HFF-Myc (cell line): Measurements from ENCODE around the gene CCNG2.
A peak's percentile ranks its signal among the peaks of the same experiment; 100 is the strongest.

Experiments used
- DNase-seq: peaks from one replicate; pipeline ENCODE4 v3.0.0-alpha.2; 2011; ENCODE audit warnings: low read depth; ENCODE audit errors: extremely low read depth
- H3K4me3 ChIP-seq: replicated peaks from 2 replicates; pipeline ENCODE4 v1.5.1; 2011; ENCODE audit warnings: low read depth, mild to moderate bottlenecking, control low read depth, low read length
- TF ChIP-seq, protein P1 (sequence below): IDR thresholded peaks from 2 replicates; pipeline ENCODE4 v1.5.1; 2012; ENCODE audit warnings: mild to moderate bottlenecking, low read depth, low read length, control low read depth; ENCODE audit errors: missing control alignments

CCNG2 gene

GRCh38 chr4:77203380-77204197, 46.6 kb downstream of the CCNG2 start:
- peak; percentile 27 for DNase-seq
- TF ChIP-seq, protein P1, sequence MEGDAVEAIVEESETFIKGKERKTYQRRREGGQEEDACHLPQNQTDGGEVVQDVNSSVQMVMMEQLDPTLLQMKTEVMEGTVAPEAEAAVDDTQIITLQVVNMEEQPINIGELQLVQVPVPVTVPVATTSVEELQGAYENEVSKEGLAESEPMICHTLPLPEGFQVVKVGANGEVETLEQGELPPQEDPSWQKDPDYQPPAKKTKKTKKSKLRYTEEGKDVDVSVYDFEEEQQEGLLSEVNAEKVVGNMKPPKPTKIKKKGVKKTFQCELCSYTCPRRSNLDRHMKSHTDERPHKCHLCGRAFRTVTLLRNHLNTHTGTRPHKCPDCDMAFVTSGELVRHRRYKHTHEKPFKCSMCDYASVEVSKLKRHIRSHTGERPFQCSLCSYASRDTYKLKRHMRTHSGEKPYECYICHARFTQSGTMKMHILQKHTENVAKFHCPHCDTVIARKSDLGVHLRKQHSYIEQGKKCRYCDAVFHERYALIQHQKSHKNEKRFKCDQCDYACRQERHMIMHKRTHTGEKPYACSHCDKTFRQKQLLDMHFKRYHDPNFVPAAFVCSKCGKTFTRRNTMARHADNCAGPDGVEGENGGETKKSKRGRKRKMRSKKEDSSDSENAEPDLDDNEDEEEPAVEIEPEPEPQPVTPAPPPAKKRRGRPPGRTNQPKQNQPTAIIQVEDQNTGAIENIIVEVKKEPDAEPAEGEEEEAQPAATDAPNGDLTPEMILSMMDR, result peak; percentile 59
- no peak overlapping the region for H3K4me3 ChIP-seq

DNA sequence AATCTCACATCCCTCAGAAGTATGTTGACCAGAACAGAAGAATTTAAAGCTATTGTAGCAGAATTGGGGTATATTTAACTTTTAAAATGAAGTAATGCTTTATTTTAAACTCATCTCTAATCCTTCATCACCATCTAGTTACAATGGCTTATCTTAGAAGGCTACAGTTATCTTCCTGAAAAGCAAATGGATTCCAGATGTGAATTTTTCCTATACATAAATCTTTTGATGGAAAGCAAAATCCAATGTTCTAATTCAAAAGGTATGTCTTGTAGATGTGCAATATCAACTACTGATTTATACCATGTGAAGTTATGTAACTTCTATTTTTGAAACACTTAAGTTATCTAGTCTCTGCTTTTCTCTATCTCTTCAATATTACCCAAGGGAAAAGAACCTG, 47.6 kb downstream of the CCNG2 start:
- H3K4me3 ChIP-seq, result no peak overlapping the region
- TF ChIP-seq, protein P1, result no peak

DNA sequence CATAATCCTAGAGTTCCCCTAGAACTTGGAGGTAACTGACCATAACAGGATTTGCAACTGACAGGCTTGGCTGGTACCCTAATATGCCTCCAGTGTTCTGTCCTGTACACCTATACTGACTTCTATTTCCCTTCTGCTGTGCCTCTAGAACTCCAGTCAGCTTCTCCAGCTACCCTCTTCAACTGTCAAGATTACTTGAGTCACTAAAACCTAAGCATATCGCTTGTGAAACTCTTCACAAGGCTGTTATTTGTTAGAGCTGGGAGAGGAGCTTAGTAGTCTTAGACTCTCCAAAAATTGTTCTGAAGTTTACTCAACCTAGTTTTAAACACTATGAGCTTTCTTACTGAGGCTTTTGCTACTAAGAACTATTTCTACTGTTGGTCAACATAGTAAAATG, 52.0 kb downstream of the CCNG2 start:
- TF ChIP-seq, protein P1, result no peak
- no peak overlapping the region for H3K4me3 ChIP-seq
- DNase-seq, result no peak

More for the DNA sequence above, 47.6 kb downstream of the CCNG2 start:
- DNase-seq, result no peak

GRCh38 chr4:77209936-77210335, 52.9 kb downstream of the CCNG2 start:
- TF ChIP-seq, protein P1, result no peak
- no peak overlapping the region for H3K4me3 ChIP-seq
- DNase-seq, result no peak

GRCh38 chr4:77215107-77215506, 58.1 kb downstream of the CCNG2 start:
- no peak for DNase-seq
- H3K4me3 ChIP-seq, result no peak overlapping the region
- TF ChIP-seq, protein P1, result no peak

GRCh38 chr4:77217526-77217925, 60.5 kb downstream of the CCNG2 start:
- no peak for DNase-seq
- H3K4me3 ChIP-seq, result no peak overlapping the region
- TF ChIP-seq, protein P1, result no peak
